SW480 (cell line): Measurements from ENCODE around the gene PRSS22.

ENCODE experiments used
- DNase-seq: peaks from one replicate; pipeline ENCODE4 v3.0.0-alpha.2; 2016; ENCODE audit warnings: low spot score

The PRSS22 gene

GRCh38 chr16:2816751-2817339 is 41.1 kb downstream of the PRSS22 start, which contains the start of gene PRSS21:
Gene PRSS21, plus strand, starts transcription at chr16:2817237. Its CDS starts 32 bp downstream, at chr16:2817269.
- DNase-seq, result no peak

GRCh38 chr16:2815299-2815771 is 42.6 kb downstream of the PRSS22 start:
- DNase-seq, result no peak

- no peak for DNase-seq
Observed at GRCh38 chr16:2814551-2815298, 43.2 kb downstream of the PRSS22 start.

- no peak for DNase-seq
Observed at GRCh38 chr16:2813771-2814221, 44.2 kb downstream of the PRSS22 start.

GRCh38 chr16:2811703-2812471 is 46.1 kb downstream of the PRSS22 start:
- DNase-seq, result no peak

- no peak for DNase-seq
Observed at GRCh38 chr16:2810651-2811050, 47.3 kb downstream of the PRSS22 start.

GRCh38 chr16:2809149-2809760 is 48.7 kb downstream of the PRSS22 start:
- DNase-seq, result no peak

- no peak for DNase-seq
Observed at GRCh38 chr16:2808181-2808580, 49.8 kb downstream of the PRSS22 start.

GRCh38 chr16:2806286-2806685 is 51.7 kb downstream of the PRSS22 start:
- no peak for DNase-seq

GRCh38 chr16:2804728-2805127 is 53.2 kb downstream of the PRSS22 start:
- no peak for DNase-seq

- no peak for DNase-seq
Observed at GRCh38 chr16:2803545-2804195, 54.3 kb downstream of the PRSS22 start.
